GM19397 (cell line): ENCODE measurements around the gene RASGRP4.
"Not testable (repeated sequence)": the region's sequence is repeated elsewhere in the genome, so short reads cannot be mapped to it uniquely, and the experiment has no call there.

Source experiments
- ATAC-seq: cut with Tn5 transposase; IDR thresholded peaks from one replicate; pipeline ENCODE4 v1.9.1; 2021; ENCODE audit warnings: mild to moderate bottlenecking, moderate library complexity; ENCODE audit not compliant: unreplicated experiment

RASGRP4 gene, protein sequence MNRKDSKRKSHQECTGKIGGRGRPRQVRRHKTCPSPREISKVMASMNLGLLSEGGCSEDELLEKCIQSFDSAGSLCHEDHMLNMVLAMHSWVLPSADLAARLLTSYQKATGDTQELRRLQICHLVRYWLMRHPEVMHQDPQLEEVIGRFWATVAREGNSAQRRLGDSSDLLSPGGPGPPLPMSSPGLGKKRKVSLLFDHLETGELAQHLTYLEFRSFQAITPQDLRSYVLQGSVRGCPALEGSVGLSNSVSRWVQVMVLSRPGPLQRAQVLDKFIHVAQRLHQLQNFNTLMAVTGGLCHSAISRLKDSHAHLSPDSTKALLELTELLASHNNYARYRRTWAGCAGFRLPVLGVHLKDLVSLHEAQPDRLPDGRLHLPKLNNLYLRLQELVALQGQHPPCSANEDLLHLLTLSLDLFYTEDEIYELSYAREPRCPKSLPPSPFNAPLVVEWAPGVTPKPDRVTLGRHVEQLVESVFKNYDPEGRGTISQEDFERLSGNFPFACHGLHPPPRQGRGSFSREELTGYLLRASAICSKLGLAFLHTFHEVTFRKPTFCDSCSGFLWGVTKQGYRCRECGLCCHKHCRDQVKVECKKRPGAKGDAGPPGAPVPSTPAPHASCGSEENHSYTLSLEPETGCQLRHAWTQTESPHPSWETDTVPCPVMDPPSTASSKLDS

DNA sequence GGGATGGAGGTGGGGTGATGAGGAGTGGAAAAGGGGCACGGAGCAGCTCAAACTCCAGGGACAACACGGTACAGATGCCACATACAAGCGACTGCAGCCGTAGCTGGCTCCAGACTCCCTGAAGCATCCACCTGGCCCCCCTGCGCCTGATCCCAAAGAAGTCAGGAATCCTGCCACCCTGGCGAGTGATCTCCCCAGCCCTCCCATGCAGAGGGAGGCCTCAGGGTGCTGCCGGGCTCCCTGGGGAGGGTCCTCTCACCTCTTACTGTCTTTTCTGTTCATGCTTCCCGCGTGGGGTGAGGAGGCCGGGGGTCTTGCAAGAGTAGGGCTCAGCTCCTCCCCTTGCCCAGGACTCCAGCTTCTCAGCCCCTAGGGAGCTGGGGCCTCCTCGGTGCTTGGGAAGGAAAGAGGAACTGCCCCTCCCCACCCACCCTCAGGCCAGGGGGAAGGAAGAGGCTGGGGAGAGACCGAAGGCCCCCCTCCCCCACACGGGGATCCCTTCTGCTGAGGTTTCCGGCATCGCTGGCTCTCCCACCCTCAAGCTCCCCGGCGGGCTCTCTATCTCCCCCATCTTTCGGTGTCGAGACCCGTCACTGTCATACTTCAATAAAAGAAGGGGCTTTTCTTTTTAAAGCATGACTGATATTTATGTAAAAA is at the start of gene RASGRP4:
Gene RASGRP4 (minus strand): TSS at position 410 of the 657 bp plus-strand sequence. CDS start 128 bp downstream, at position 282.
- no peak for ATAC-seq

DNA sequence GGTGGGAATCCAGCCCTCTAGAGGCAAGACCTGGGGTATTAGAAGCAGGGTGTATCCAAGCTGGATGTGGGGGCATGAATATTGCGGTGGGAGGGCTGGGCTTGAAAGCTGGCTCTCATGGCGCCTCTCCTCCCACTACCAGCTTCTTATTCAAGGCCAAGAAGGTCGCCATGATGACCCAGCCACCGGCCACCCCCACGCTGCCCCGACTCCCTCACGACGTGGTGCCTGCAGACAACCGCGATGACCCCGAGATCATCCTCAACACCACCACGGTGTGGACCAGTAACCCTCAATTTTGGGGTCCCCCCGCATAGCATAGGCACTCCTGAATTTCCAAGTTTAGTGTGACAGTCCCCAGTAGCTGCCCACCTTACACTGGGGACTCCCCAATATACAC is 49.2 kb upstream of the RASGRP4 start:
- no peak for ATAC-seq

GRCh38 chr19:38473201-38473600 is 47.2 kb upstream of the RASGRP4 start:
- no peak for ATAC-seq

GRCh38 chr19:38472725-38473124 is 46.7 kb upstream of the RASGRP4 start:
- ATAC-seq = not testable (repeated sequence)

- ATAC-seq = no peak
These were observed 44.9 kb upstream of the RASGRP4 start for GRCh38 chr19:38470788-38471480.

DNA sequence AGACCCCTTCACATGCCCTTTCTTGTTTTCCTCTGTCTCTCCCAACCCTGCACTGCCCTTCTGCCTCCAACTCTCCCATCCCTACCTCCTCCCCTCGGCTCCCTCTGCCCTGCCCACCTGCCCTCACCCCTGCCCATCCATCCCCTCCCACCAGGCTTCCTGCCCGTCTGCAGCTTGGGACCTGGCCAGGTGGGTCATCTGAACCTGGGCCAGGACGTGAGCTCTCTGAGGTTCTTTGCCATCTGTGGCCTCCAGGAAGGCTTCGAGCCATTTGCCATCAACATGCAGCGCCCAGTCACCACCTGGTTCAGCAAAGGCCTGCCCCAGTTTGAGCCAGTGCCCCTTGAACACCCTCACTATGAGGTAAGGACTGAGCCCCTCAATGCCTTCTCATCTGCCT is 43.1 kb upstream of the RASGRP4 start:
- ATAC-seq = no peak

DNA sequence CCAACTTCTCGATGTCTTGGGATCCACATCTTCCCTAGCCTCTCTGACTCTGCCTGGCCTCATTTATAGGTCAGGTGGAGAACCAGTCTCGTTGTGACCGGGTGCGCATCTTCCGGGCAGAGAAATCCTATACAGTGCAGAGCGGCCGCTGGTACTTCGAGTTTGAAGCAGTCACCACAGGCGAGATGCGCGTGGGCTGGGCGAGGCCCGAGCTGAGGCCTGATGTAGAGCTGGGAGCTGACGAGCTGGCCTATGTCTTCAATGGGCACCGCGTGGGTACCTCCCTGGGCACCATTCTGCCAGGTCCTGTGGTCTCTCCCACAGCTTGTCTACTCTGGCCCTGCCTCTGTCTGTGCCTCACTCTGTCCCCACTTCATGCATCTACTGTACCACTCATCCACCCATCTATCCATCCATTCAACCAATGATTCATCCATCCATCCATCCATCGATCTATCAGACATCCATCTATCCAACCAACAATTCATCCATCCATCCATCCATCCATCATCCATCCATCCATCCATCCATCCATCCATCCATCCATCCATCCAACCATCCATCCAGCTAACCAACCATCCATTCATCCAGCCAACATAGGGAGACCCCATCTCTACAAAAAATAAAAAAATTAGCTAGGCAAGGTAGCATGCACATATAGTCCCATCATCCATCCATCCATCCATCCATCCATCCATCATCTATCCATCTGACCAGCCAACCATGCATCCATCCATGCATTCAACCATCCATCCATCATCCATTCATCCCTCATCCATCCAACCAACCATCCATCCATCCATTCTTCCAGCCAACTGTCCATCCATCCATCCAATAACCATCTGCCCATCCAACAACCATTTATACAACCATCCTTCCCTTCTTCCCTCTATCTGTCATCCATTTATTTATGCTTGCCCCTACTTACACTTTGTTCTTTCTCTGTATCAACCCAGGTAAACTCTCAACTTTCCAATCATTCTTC is 41.8 kb upstream of the RASGRP4 start:
- ATAC-seq = no peak

- ATAC-seq = no peak
These were observed 40.0 kb upstream of the RASGRP4 start for GRCh38 chr19:38466050-38466449.

DNA sequence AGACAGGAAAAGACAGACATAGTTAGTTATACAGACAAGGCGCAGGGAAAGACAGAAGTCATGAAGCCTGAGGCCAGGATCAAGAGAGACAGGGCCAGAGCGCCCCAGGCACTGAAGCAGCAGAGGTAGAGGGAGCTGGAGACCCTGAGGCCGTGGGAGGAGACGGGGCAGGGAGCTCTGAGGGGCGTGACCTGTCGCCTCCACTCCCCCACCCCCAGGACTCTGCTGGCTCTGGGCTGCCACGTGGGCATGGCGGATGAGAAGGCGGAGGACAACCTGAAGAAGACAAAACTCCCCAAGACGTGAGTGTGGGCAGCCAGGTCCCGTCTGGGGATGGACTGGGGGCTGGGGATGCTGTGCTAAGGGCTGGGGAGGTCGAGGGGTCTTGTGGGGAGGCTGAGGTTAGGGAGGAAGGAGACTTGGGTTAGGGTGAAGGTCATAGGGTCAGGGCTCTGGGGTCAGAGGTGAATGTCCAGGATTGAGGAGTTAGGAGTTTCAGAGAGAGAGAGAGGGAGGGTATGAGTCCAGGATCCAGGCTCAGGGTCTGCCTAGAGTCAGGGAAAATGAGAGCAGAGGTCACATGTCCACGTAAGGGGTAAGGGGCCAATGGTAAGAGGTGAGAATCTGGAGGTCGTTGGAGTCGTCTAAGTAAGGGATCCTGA is 38.5 kb upstream of the RASGRP4 start:
- no peak for ATAC-seq

DNA sequence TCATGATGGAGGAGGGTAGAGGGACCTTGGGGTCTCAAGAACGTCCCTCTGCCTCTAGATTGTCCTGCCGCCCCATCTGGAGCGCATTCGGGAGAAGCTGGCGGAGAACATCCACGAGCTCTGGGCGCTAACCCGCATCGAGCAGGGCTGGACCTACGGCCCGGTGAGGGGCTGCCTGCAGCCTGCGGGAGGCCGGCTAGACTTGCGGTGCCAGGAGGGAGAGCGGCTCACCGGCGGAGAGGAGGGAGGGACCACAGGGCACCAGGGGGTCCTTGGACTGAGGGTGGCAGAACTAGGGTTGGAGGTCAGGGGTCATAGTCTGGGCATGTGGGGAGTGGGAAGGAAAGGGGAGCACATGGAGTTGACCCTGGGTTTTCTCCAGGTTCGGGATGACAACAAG is 37.3 kb upstream of the RASGRP4 start:
- ATAC-seq = no peak

- ATAC-seq = no peak
These were observed 33.0 kb upstream of the RASGRP4 start for GRCh38 chr19:38458991-38459390.

- no peak for ATAC-seq
These were observed 31.8 kb upstream of the RASGRP4 start for GRCh38 chr19:38457690-38458405.

GRCh38 chr19:38457202-38457601 is 31.2 kb upstream of the RASGRP4 start:
- ATAC-seq = no peak

- ATAC-seq = no peak
These were observed 29.0 kb upstream of the RASGRP4 start for GRCh38 chr19:38455031-38455430.

GRCh38 chr19:38453596-38453995 is 27.6 kb upstream of the RASGRP4 start:
- no peak for ATAC-seq

GRCh38 chr19:38452430-38453366 is 26.7 kb upstream of the RASGRP4 start:
- ATAC-seq = no peak

GRCh38 chr19:38451629-38452028 is 25.6 kb upstream of the RASGRP4 start:
- ATAC-seq = no peak

GRCh38 chr19:38451036-38451435 is 25.0 kb upstream of the RASGRP4 start:
- ATAC-seq = no peak
